Suprapubic skin (tissue), 4 donors: ENCODE measurements around the gene PITX1. TPM values are rescaled to one million over a fixed set of nuclear protein-coding genes. Genes with fewer than 3 reads are reported as not detected.

Source experiments
- DNase-seq, 2 donors: peaks; one replicate each; pipeline ENCODE4 v3.0.0-alpha.2; 2019; ENCODE audit warnings: low spot score in 2 of 2
- H3K27ac ChIP-seq: fragments of 200-600 bp; sonication (generic); one replicate; pipeline ENCODE4 v1.5.1; 2019
- H3K27me3 ChIP-seq: fragments of 200-600 bp; sonication (generic); one replicate; pipeline ENCODE4 v1.5.1; 2019
- H3K36me3 ChIP-seq: fragments of 200-600 bp; sonication (generic); one replicate; pipeline ENCODE4 v1.5.1; 2019
- H3K4me1 ChIP-seq: fragments of 200-600 bp; sonication (generic); one replicate; pipeline ENCODE4 v1.5.1; 2019
- H3K4me3 ChIP-seq: fragments of 200-600 bp; sonication (generic); one replicate; pipeline ENCODE4 v1.5.1; 2019; ENCODE audit warnings: mild to moderate bottlenecking
- H3K9me3 ChIP-seq: fragments of 200-600 bp; sonication (generic); one replicate; pipeline ENCODE4 v1.5.1; 2019
- EP300 ChIP-seq: sonication (generic); formaldehyde crosslinking; IDR thresholded peaks from one replicate; pipeline ENCODE4 v1.6.1; 2017; ENCODE audit warnings: antibody characterized with exemption
- POLR2A ChIP-seq, 2 donors: fragments of 450-650 bp; IDR thresholded peaks; one replicate each; pipeline ENCODE4 v1.6.1; 2017; ENCODE audit warnings: antibody characterized with exemption in 2 of 2, mild to moderate bottlenecking in 2 of 2, moderate library complexity in 2 of 2
- POLR2AphosphoS5 ChIP-seq, 3 donors: sonication (generic); formaldehyde crosslinking; IDR thresholded peaks; one replicate each; pipeline ENCODE4 v1.6.1; 2017; ENCODE audit warnings: antibody characterized with exemption in 3 of 3
- WGBS: methylation state at CpG from one replicate; pipeline ENCODE4 v1.1.5; 2018; 5-methylcytosine and 5-hydroxymethylcytosine counted together
- total RNA-seq, 4 donors: library from RNA; depleted of rRNA; stranded (reverse); fragments of >200 nt; gene quantifications; one replicate each; pipeline ENCODE4 v1.1.0, GENCODE V29; 2016
- TF ChIP-seq, protein P1 (sequence below), 2 donors: fragments of 200-600 bp in 1 of 2; fragments of 450-650 bp in 1 of 2; sonication (generic) in 1 of 2; IDR thresholded peaks; one replicate each; pipeline ENCODE4 v1.5.1; 2016 to 2019; ENCODE audit warnings: antibody characterized with exemption in 2 of 2, mild to moderate bottlenecking in 1 of 2, moderate library complexity in 1 of 2

PITX1 gene
- total RNA-seq, 4 donors from 2014 or later = 0.64 to 2.4 (median 1.4) TPM

DNA sequence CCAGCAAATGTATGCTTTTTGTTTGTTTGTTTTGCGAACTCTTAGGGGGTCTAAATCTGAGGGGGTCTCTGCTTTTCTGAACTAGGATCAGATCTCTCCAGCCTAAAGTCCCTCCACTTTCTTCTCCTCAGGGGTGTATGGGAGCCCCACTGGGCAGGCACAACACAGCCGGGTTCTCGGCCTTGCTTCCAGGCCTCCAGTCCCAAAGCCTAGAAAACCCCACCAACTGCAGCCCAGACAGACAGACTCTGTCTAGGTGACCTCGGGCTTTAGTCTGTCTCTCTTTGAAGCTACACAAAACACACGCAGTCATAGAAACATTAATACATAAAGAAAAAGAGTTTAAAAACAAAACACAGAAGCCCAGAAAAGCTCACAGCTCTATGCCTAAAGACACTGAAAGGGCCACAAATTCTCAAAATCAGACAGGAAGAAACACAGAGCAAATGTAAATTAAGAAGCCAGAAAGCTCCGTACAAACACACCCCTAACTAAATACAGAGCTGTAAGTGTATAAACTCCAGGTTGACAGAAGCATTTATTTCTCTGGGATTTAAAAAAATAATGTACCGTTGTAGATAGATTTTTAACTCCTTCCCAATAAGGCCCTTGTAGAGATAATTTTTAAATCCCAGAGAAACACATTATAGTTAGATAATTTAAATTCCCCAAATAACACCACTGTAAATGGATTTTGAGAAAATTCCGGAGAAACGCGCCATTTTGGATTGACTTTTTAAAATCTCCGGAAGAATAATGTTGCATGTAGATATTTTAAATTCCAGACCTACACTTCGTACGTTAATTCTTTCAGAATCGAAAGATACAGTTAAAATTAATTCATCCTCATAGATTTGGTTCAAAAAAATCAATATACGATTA, 2.0 kb downstream of the PITX1 start:
- WGBS = 59% methylated on average over 15 of the region's 15 CpGs
- H3K9me3 ChIP-seq = no peaks in the 10 kb centered on the region
- TF ChIP-seq POLR2AphosphoS5 (IDR thresholded peaks at IDR 0.05) = no peak
- no peak for TF ChIP-seq EP300
- no peak for TF ChIP-seq POLR2A (IDR thresholded peaks at IDR 0.05)
- TF ChIP-seq, protein P1, sequence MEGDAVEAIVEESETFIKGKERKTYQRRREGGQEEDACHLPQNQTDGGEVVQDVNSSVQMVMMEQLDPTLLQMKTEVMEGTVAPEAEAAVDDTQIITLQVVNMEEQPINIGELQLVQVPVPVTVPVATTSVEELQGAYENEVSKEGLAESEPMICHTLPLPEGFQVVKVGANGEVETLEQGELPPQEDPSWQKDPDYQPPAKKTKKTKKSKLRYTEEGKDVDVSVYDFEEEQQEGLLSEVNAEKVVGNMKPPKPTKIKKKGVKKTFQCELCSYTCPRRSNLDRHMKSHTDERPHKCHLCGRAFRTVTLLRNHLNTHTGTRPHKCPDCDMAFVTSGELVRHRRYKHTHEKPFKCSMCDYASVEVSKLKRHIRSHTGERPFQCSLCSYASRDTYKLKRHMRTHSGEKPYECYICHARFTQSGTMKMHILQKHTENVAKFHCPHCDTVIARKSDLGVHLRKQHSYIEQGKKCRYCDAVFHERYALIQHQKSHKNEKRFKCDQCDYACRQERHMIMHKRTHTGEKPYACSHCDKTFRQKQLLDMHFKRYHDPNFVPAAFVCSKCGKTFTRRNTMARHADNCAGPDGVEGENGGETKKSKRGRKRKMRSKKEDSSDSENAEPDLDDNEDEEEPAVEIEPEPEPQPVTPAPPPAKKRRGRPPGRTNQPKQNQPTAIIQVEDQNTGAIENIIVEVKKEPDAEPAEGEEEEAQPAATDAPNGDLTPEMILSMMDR (IDR thresholded peaks at IDR 0.05) = no peak
- H3K36me3 ChIP-seq = no peaks in the 10 kb centered on the region
- no peak overlapping the region for H3K27ac ChIP-seq
- H3K4me1 ChIP-seq = peaks cover 36% of the 10 kb centered on the region
- peaks cover 100% of the 10 kb centered on the region for H3K27me3 ChIP-seq
- no peak for DNase-seq
- peak overlapping the region; percentile 63 for H3K4me3 ChIP-seq

DNA sequence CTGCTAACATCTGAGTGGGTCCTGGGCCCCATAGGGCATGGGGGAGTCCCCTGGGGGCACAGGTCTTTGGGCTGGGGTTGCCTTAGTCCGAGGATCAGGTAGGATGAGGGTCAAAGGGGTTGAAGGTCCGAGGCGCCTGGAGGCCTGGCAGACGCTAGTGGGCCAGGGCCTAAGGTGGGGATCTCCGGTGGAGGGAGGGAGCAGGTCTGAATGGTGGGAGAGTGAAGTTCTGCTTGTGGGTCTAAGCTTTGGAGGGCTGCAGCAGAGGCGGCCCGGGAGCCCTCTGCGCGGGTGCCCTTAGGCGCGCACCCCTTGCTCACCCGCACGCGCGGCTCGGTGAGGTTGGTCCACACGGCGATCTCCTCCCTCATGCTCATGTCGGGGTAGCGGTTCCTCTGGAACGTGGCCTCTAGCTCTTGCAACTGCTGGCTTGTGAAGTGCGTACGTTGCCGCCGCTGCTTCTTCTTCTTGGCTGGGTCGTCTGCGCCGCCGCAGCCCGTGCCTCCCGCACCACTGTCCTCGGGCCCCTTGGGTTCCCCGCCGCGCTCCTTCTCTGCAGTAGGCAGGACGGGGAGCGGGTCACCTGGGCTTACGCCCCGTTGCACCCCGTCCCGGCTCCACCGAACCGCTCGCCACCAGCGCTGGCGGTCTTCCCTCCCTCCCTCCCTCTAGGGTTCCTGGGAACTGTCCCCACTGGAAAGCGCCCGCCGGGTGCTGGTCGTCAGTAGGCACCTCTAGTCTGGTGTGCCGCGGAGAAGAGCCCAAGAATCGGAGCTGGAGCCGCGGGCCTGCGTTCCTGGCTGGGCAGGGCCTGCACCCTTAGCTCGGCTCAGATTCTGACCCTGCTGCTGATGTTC, 2.8 kb downstream of the PITX1 start:
- H3K27ac ChIP-seq = no peak overlapping the region
- 41% methylated on average over 19 of the region's 57 CpGs for WGBS
- no peaks in the 10 kb centered on the region for H3K9me3 ChIP-seq
- H3K4me3 ChIP-seq = peak overlapping the region; percentile 41
- TF ChIP-seq, protein P1 (IDR thresholded peaks at IDR 0.05) = no peak
- peaks cover 98% of the 10 kb centered on the region for H3K27me3 ChIP-seq
- H3K36me3 ChIP-seq = no peaks in the 10 kb centered on the region
- no peak for DNase-seq
- H3K4me1 ChIP-seq = peaks cover 36% of the 10 kb centered on the region

DNA sequence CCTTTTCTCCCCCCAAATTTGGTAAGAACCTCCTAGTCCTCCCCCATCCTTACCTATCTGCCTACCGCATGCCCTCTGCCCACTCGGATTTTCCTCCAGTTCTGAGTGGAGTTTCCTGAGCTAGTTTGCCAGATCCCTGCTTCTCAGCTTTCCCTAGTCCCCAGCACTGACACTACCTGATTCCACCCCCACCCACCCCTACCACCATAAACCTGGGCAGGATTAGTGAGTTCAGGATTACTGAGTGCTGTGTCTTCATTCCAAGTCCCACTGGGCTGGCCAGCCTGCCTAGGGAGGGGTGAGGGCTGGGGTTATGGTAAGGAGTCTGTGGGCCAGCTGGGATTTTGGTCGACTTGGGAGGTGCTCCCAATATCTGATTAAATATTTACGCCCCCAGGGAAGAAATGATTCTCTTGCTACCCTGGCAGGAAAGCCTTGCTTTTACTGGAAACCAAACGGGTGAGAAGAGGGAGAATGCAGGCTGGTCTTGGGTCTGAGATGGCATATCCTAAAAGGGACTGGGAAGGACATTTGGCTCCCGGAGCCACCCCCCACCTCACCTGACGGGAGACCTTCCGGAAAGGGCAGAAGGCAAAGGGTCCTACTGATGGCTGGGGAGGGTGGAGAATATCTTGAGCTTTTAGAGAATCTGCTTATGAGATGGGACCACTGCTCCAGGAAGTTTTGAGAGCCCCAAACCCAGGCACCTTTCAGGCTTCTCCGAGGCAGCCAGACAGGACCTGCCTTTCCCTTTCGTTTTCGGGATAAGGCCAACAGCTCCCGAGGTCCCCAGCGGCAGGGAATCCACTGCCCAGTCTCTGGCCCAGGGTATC, 3.7 kb downstream of the PITX1 start:
- Histone ChIP-seq H3K4me1 (peaks cover 36% of the 10 kb centered on the region), H3K4me3 (peak overlapping the region; percentile 41), H3K36me3 (no peaks in the 10 kb centered on the region), H3K27me3 (peaks cover 98% of the 10 kb centered on the region), H3K9me3 (no peaks in the 10 kb centered on the region), H3K27ac (no peak overlapping the region)
- TF ChIP-seq EP300 = no peak
- TF ChIP-seq, protein P1 (IDR thresholded peaks at IDR 0.05) = no peak
- no peak for TF ChIP-seq POLR2AphosphoS5 (IDR thresholded peaks at IDR 0.05)
- DNase-seq = no peak
- 27% methylated on average over 11 of the region's 13 CpGs for WGBS

DNA sequence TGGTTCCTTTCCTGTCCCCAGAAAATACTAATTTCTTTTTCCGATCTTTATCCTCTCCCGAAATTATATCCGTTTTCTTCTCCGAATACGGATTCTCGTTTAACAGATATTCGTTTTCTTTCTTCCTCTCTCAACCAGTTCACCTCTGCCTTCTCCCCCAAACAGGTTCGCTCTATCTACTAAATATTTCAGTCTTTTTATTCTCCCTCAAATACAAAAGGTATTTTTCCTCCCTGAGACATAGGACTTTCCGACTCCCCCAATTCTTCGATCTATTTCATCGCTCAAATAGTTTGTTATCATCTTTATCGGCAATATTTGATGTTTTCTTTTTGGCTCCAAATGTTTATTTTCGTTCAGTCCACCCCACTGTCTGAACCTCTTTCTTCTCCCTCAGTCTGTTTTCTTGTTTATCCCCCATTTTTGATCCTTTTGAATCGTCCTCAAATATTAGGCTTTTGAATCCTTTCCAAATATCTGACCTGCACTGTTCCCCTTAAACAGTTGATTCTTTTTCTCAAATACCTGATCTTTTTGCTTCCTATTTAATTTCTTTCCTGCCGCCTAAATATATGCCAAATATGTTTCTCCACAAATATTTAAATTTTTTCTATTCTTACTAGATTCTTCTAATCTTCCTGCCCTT, 4.4 kb downstream of the PITX1 start:
- no peak for TF ChIP-seq POLR2AphosphoS5 (IDR thresholded peaks at IDR 0.05)
- TF ChIP-seq, protein P1 (IDR thresholded peaks at IDR 0.05) = no peak
- no peak for TF ChIP-seq EP300
- TF ChIP-seq POLR2A (IDR thresholded peaks at IDR 0.05) = no peak
- WGBS = 32% methylated on average over 15 of the region's 15 CpGs
- Histone ChIP-seq H3K27me3 (peaks cover 91% of the 10 kb centered on the region), H3K4me1 (peaks cover 35% of the 10 kb centered on the region), H3K4me3 (no peak overlapping the region), H3K36me3 (no peaks in the 10 kb centered on the region), H3K9me3 (no peaks in the 10 kb centered on the region), H3K27ac (no peak overlapping the region)
- no peak for DNase-seq
